DOHH2 (cell line): ENCODE data around the gene PARL.

ENCODE experiments used
- EZH2phosphoT487 ChIP-seq: fragments of 200-600 bp; sonication (generic); IDR thresholded peaks from 2 replicates; pipeline ENCODE4 v1.6.1; 2017; ENCODE audit warnings: borderline replicate concordance, mild to moderate bottlenecking, antibody characterized with exemption, low read length, moderate library complexity, mixed read lengths
- TF ChIP-seq, protein P1 (sequence below): fragments of 200-600 bp; sonication (generic); IDR thresholded peaks from one replicate; pipeline ENCODE4 v1.5.1; 2014; ENCODE audit warnings: antibody characterized with exemption, mild to moderate bottlenecking, low read depth, low read length; ENCODE audit not compliant: poor library complexity, severe bottlenecking

DNA sequence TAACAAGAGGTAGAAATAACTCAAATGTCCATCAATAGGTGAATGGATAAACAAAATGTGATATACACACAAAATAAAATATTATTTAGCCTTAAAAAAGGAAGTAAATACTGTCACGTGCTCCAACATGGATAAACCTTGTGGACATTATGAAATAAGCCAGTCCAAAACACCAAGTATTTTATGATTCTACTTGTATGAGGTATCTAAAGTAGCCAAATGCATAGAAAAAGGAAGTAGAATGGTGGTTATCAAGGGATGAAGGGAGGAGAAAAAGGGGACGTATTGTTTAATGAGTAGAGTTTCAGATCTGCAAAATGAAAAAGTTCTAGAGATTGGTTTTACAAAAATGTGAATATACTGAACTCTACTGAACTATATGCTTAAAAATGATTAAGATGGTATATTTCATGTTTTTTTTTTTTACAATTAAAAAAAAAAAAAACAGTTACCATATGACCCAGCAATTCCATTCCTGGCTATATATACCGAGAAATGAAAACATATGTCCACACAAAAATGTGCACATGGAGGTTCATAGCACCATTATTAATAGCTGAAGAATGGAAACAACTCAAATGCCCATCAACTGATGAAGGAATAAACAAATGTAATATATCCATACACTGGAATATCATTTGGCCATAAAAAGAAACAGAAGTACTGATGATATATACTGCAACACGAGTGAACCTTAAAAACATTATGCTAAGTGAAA lies 30.2 kb downstream of the PARL start:
- TF ChIP-seq, protein P1, sequence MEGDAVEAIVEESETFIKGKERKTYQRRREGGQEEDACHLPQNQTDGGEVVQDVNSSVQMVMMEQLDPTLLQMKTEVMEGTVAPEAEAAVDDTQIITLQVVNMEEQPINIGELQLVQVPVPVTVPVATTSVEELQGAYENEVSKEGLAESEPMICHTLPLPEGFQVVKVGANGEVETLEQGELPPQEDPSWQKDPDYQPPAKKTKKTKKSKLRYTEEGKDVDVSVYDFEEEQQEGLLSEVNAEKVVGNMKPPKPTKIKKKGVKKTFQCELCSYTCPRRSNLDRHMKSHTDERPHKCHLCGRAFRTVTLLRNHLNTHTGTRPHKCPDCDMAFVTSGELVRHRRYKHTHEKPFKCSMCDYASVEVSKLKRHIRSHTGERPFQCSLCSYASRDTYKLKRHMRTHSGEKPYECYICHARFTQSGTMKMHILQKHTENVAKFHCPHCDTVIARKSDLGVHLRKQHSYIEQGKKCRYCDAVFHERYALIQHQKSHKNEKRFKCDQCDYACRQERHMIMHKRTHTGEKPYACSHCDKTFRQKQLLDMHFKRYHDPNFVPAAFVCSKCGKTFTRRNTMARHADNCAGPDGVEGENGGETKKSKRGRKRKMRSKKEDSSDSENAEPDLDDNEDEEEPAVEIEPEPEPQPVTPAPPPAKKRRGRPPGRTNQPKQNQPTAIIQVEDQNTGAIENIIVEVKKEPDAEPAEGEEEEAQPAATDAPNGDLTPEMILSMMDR: no peak
- TF ChIP-seq EZH2phosphoT487: no peak
